GM18520 (cell line): ENCODE measurements around the gene BMP7.

Experiments
- ATAC-seq: cut with Tn5 transposase; IDR thresholded peaks from one replicate; pipeline ENCODE4 v1.9.1; 2021; ENCODE audit not compliant: unreplicated experiment

BMP7 gene

DNA sequence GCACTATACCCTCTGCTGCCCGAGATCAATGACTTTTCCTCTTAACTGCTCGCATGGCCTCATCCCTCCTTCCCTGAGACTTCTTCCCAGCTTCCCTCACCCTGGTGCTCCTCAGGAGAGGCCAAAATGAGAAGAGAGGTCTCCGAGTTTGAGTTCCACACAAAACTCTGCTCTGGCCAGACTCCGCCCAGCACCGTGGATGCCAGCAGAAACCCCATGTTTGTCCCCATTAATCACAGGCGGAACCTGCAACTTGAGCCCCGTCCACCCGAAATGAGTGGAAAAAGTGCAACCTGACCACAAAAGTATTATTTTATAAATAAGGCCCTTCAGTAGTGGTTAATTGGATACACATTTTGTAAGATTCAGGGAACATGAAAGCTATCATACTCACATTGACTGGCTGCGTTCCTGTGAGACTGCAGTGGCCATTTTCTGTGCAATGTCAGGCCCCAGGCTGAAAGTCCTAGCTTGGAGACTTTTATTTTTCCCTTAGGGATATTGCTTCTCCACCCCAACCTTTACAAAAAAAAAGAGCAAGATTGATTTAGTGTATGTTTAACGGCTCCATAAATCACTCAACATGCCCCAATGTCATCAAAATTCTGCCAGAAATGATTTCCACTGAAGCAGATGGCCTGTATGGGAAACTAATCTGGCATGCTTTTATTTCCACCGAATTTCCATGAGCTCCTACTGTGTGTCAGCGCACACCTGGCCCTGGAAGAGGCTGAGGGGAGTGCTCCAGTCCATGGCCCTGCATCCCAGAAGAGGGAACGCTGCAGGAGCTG is 134.6 kb downstream of the BMP7 start:
- no peak for ATAC-seq

DNA sequence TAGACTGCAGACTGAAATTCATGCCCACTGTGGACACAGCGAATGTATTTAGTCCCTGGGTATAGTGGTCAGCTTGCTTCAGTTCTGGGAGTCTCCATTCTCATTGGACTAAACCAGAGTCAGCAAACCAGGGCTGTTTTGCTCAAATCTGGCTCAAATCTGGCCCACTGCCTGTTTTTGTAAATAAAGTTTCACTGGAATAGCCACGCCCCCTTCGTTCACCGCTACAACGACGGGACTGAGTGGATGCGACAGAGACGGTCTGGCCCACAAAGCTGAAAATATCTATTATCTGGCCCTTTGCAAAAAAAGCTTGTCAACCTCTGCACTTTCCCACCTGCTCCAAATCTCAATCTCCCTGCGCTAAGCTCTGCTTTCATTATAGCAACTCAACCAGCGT is 135.4 kb downstream of the BMP7 start:
- no peak for ATAC-seq

DNA sequence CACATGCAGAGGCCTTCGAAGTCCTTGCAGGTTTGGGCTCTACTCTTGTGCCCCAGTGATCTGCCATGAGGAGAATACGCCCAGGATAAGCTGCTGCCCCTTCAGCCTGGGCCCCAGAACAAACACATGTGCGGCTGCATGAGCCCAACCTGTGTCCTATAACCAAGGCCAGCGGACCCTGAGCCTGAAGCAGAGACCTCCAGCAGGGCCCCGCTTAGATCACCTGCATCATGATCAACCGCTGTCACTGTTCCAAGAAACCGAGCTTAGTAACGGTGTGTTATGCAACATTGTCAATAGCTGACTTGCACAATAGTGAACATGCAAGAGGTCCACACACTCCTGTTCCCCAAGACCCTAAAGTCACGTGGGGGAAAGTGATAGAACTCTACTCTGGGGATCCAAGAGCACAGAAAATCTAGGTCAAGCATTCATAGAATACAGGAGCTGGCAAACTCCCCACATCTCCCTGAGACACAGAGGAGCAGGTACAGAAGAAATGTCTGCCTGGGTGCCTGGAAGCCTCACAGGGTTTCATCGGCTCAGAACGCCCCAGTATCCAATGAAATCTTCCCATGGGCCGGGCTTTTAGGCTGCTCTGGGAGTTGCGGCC is 136.2 kb downstream of the BMP7 start:
- no peak for ATAC-seq

DNA sequence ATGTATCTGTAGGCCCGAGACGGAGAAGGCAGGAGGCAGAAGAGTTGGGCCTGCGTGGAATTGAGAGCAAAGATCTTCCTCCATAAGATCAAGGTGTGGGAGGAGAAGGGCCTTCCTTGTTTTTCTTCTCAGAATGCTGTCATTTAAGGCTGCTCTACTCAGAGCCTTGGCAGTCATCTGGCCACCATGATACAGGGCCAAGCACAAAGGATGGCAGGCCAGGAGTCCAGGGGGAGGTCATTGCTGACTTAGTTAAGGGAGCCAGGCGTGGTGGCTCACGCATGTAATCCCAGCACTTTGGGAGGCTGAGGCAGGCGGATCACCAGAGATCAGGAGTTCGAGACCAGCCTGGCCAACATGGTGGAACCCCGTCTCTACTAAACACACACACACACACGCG is 137.1 kb downstream of the BMP7 start:
- no peak for ATAC-seq

DNA sequence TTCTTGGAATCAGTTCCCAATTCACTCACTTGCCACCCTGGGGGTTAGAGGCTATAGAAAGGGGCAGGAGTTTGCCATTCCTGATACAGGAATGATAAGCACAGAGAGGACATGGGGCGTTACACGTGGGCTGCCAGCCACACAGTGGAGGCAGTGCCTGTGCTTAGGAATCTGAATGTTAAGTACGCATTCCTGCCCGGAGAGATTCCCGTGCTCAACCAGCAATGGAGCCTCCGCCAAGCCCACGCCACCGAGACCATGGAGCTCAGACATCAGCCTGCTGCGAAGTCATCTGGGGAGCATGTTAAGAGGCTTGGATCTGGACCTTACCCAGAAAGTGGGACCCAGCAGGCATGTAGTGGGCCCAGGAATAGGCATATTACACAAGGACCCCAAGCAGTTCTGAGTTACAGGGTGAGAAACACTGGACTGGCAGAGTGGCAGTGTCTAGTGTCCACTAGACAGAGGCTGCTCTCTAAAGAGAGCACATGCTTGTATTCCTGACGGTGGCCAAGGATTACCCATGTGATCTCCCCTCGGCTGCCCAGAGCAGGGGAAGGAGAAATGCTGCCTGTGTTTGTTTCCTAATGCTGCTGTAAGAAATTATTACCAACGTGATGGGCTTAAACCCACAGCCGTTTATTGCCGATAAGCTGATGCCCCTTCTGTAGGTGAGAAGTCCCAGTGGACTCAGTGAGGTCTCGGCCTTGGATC is 138.2 kb downstream of the BMP7 start:
- ATAC-seq: no peak

DNA sequence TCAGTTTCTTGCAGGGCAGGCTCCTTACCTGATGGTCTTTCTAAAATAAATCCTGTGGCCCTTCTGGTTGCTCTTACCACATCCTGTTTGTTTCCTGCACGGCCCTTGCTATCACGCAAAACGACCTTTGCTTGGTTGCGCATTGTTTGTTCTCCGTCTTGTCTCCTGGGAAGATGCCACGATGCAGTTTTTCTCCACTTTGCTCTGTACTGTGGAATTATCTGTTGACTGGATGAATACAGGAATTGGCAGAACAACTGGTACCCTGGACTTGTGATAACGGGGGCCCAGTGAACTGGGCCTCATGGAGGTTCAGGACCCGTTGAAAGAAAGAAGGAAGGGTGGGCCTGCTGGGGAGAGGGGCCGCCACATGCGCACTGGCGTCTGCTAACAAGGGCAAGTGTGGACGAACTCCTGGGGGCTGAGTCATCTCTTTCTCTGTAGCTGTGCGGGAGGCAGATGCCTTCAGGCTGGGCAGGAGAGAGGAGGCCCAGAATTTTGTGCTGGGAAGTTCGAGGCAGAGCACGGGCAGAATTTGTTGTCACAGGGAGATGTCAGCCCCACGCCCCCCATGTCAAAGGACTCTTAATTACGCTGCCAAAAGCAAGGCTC is 139.9 kb downstream of the BMP7 start:
- ATAC-seq: no peak

DNA sequence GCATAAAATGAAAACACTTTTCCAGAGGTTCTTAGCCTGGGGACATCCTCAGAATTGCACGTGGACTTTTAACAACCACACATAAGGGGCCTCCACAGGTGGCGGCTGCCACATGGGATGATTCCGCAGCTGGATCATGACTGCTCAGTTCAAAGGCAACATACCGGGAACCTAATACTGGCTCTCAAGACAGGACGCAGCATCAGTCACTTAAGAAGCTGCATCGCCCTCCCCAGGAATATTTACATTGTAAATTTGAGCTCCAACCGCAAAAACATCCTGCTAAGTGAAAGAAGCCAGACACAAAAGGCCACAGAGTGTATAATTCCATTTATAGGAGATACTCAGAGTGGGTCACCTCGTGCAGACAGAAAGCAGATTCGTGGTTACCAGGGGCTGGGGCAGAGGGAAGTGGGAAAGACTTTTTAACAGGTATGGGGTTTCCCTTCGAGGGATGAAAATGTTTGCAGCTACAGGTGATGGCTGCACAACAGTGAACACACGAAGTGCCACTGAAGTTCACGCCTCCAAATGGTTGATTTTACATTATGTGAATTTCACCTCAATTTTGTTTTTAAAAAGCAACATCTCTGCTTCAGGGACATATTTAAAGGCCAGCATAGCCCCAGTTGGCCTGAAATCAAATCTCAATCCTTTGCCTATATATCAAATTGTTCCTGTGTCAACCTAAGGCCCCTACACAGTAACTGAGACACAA is 141.5 kb downstream of the BMP7 start:
- ATAC-seq: no peak

DNA sequence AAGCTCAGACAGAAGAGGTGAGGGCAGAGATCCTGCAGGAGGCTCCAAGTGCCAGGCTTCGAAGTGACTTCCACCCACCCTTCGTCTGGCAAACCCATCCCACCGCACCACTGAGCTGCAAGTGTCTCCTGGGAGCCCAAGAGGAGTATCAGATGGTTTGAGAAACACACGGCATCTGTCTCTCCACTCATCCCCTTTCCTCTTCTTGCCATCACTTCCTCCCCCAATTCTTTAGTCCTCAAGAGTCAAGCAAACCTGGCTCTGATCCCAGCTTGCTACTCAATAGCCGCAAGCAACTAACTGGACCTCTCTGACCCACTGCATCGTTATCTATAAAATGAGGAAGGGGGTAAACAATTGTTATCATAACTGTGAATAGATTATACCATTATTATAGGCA is 142.1 kb downstream of the BMP7 start:
- no peak for ATAC-seq

DNA sequence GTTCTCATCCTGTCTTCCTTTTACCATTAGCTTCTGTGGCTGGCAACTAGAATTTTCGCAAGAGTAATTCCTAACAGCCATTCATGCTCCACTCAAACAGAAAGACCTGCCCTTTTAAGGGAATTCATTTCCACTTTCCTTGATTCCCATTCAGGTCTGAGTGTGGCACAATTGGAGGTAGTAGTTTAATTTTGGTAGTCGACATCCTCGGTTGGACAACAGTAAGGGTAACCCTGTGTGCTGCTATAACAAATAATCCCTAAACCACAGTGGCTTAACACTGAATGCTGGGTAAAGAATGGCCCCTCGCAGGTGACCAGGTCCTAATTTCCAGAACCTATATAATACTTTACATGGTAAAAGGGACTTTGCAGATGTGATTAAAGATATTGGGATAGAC is 142.9 kb downstream of the BMP7 start:
- ATAC-seq: no peak

DNA sequence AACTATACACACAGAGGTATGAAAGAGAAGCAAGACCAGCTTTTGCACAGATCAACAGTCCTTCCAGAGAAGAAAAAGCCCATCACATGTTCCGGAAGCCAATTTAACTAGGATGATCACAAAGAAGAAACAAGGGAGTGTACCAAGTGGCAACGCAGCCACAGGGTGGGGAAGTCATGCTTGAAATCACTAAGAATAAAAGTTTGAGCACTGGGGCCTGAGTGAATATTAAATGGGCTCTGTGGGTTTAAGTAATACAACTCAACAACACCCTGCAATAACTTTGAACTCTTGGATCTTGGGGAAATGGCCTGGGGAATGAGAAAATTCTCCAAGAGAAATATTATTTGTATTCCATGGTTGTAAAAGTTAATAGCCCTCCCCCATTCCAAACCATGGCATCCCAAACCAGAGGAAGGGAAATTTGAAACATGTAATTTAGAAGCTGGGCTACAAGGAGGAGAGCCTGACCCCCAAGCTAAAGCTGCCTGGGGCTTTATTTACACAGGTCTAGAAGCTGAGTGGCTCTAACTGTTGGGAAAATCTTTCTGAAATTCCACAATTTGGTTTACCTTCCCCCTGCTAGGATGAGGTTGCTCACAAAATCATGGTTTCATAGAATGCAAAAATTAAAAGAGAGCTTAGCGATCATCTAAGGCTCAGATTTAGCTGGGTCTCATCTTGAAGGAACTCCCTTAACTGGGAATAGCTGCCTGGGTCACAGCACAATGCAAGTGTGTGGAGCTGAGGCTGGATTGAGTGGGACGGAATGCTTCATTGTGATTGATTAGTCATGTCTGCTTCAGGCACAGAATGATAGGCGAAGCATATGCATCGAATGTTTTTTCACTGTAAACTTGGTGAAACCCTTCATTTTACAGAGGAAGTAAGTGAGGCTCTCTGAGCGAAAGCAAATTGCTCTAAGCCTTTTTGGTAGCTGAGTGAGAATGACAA is 143.6 kb downstream of the BMP7 start:
- no peak for ATAC-seq

DNA sequence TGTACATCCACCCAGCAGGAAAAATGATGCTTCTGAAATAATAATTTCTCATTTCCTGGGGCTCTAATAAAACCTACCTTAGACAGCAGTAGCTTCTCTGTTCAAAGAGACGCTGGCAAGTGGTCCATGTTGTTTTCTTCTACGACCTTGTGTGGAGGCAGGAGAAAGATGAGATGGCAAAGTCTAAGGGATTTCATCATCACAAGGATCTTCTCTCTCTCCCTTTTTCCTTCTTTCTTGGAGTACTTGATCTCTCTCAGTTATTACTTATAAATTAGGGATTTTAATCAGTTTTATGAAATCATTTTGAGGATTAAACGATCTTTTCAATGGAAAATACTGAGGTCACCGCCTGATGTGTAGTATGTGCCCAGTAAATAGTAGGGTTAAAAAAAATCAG is 147.5 kb downstream of the BMP7 start:
- ATAC-seq: no peak
